ENCODE results near the gene LCE2B.

The LCE2B gene

DNA sequence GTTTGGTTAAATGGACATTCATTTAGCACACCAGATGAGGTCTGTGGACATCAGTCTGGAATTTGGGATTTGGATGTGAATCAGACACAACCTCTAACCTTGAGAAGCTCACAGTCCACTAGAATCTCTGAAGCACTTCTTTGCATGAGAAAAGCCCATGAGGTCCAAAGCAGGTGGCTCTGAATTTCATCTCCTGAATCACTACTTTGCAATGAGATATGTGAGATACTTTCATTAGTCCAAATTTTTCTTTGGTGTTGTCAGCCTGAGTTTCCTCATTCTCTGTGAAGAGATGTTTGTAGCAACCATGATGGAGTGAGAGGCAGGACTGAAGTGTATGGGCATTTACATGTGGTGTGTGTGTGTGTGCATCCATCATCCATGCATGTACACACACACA lies 39.3 kb upstream of the LCE2B start:
- H3K4me3 ChIP-seq (replicated peaks; ENCODE audit: insufficient read depth, low read length), result no peak overlapping the region
- no peak for DNase-seq (ENCODE audit: low read depth in 1 of 2, low spot score in 1 of 2)
- TF ChIP-seq REST (IDR thresholded peaks at IDR 0.05; ENCODE audit: insufficient replicate concordance, low read depth), result no peak
- TF ChIP-seq SPI1 (IDR thresholded peaks at IDR 0.05; ENCODE audit: borderline replicate concordance, low read depth), result no peak
- TF ChIP-seq CTCF (IDR thresholded peaks at IDR 0.05; ENCODE audit: insufficient read depth, low read length), result no peak
- no peak for TF ChIP-seq GABPA (IDR thresholded peaks at IDR 0.05; ENCODE audit: low read depth)
- no peak for TF ChIP-seq POLR2AphosphoS5 (IDR thresholded peaks at IDR 0.05; ENCODE audit: low read depth)
- H3K27me3 ChIP-seq (ENCODE audit: insufficient read depth, poor library complexity, severe bottlenecking), result no peaks in the 10 kb centered on the region
- H3K27ac ChIP-seq (replicated peaks), result no peak overlapping the region

- DNase-seq (ENCODE audit: low read depth in 1 of 2, low spot score in 1 of 2), result peak; percentile 38 to 72
- TF ChIP-seq SPI1 (IDR thresholded peaks at IDR 0.05; ENCODE audit: borderline replicate concordance, low read depth), result no peak
- TF ChIP-seq CTCF (IDR thresholded peaks at IDR 0.05; ENCODE audit: insufficient read depth, low read length), result peak; percentile 52
- no peak for TF ChIP-seq POLR2AphosphoS5 (IDR thresholded peaks at IDR 0.05; ENCODE audit: low read depth)
- no peak for TF ChIP-seq GABPA (IDR thresholded peaks at IDR 0.05; ENCODE audit: low read depth)
- no peak for TF ChIP-seq REST (IDR thresholded peaks at IDR 0.05; ENCODE audit: insufficient replicate concordance, low read depth)
- Histone ChIP-seq H3K27ac (replicated peaks) (no peak overlapping the region), H3K4me3 (replicated peaks; ENCODE audit: insufficient read depth, low read length) (no peak overlapping the region), H3K27me3 (ENCODE audit: insufficient read depth, poor library complexity, severe bottlenecking) (no peaks in the 10 kb centered on the region)
These were observed 31.8 kb upstream of the LCE2B start for GRCh38 chr1:152654110-152654509.

GRCh38 chr1:152656459-152656858 lies 29.5 kb upstream of the LCE2B start:
- DNase-seq (ENCODE audit: low read depth in 1 of 2, low spot score in 1 of 2), result no peak
- TF ChIP-seq POLR2AphosphoS5 (IDR thresholded peaks at IDR 0.05; ENCODE audit: low read depth) (no peak), CTCF (IDR thresholded peaks at IDR 0.05; ENCODE audit: insufficient read depth, low read length) (no peak), REST (IDR thresholded peaks at IDR 0.05; ENCODE audit: insufficient replicate concordance, low read depth) (no peak), SPI1 (IDR thresholded peaks at IDR 0.05; ENCODE audit: borderline replicate concordance, low read depth) (no peak), GABPA (IDR thresholded peaks at IDR 0.05; ENCODE audit: low read depth) (no peak)
- no peak overlapping the region for H3K27ac ChIP-seq (replicated peaks)
- no peaks in the 10 kb centered on the region for H3K27me3 ChIP-seq (ENCODE audit: insufficient read depth, poor library complexity, severe bottlenecking)
- no peak overlapping the region for H3K4me3 ChIP-seq (replicated peaks; ENCODE audit: insufficient read depth, low read length)
